ENCODE data around the gene GNA14.

Gene GNA14

GRCh38 chr9:77547106-77547730 is 100.9 kb downstream of the GNA14 start:
- H3K4me2 ChIP-seq = no peak overlapping the region
- no peaks in the 10 kb centered on the region for H3K79me2 ChIP-seq (ENCODE audit: insufficient read depth, low read depth)
- H3K36me3 ChIP-seq (ENCODE audit: insufficient read depth) = no peaks in the 10 kb centered on the region
- H3K4me1 ChIP-seq (ENCODE audit: low read depth, poor library complexity, severe bottlenecking) = no peaks in the 10 kb centered on the region
- H3K4me3 ChIP-seq (IDR thresholded peaks at IDR 0.05; ENCODE audit: insufficient read depth, low read depth, low read length) = no peak overlapping the region
- no peaks in the 10 kb centered on the region for H4K20me1 ChIP-seq (ENCODE audit: insufficient read depth)
- H3K9ac ChIP-seq = no peak overlapping the region
- H3K27me3 ChIP-seq (ENCODE audit: insufficient read depth, low read depth) = no peaks in the 10 kb centered on the region
- H2AFZ ChIP-seq (ENCODE audit: low read depth) = no peak overlapping the region
- H3K27ac ChIP-seq = no peak overlapping the region
- no peak for TF ChIP-seq CTCF (conservative IDR thresholded peaks at IDR 0.05; ENCODE audit: low read depth, low read length)

DNA sequence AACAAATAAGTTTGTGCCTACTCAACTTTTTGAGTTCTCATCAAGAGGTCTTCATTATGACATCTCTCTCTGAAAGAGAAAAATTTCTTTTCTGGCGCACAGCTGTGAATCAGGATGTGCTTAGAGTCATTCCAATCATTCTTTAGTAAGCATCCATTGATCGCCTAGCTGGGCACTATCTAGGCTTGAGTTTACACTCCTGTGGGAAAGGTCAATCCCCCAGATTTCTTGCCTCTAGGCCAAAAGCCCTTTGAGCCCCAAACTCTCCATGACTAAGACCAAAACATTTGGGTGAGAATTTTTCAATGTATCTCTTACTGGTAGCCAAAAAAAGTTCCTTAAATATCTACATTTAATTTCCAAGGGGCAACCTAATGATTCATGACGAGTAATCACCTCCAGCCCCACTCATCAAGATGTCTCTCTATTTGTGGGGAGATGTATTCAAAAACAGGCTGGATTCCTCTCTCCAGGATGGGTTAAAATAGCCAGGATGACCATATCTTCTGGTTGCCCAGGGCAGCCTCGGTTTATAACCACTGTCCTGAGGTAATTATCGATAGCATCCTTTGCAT is 101.7 kb downstream of the GNA14 start:
- Histone ChIP-seq H3K4me3 (IDR thresholded peaks at IDR 0.05; ENCODE audit: insufficient read depth, low read depth, low read length) (no peak overlapping the region), H3K4me1 (ENCODE audit: low read depth, poor library complexity, severe bottlenecking) (no peaks in the 10 kb centered on the region), H3K4me2 (no peak overlapping the region), H2AFZ (ENCODE audit: low read depth) (no peak overlapping the region), H4K20me1 (ENCODE audit: insufficient read depth) (no peaks in the 10 kb centered on the region), H3K27ac (no peak overlapping the region), H3K9ac (no peak overlapping the region), H3K27me3 (ENCODE audit: insufficient read depth, low read depth) (no peaks in the 10 kb centered on the region), H3K36me3 (ENCODE audit: insufficient read depth) (no peaks in the 10 kb centered on the region), H3K79me2 (ENCODE audit: insufficient read depth, low read depth) (no peaks in the 10 kb centered on the region)
- TF ChIP-seq CTCF (conservative IDR thresholded peaks at IDR 0.05; ENCODE audit: low read depth, low read length) = no peak

GRCh38 chr9:77544546-77544945 is 103.6 kb downstream of the GNA14 start:
- Histone ChIP-seq H3K4me2 (no peak overlapping the region), H2AFZ (ENCODE audit: low read depth) (no peak overlapping the region), H3K4me3 (IDR thresholded peaks at IDR 0.05; ENCODE audit: insufficient read depth, low read depth, low read length) (no peak overlapping the region), H3K27me3 (ENCODE audit: insufficient read depth, low read depth) (no peaks in the 10 kb centered on the region), H3K4me1 (ENCODE audit: low read depth, poor library complexity, severe bottlenecking) (no peaks in the 10 kb centered on the region), H3K27ac (no peak overlapping the region), H3K36me3 (ENCODE audit: insufficient read depth) (no peaks in the 10 kb centered on the region), H3K9ac (no peak overlapping the region), H4K20me1 (ENCODE audit: insufficient read depth) (no peaks in the 10 kb centered on the region), H3K79me2 (ENCODE audit: insufficient read depth, low read depth) (no peaks in the 10 kb centered on the region)
- TF ChIP-seq CTCF (conservative IDR thresholded peaks at IDR 0.05; ENCODE audit: low read depth, low read length) = no peak

GRCh38 chr9:77543131-77543822 is 104.8 kb downstream of the GNA14 start:
- Histone ChIP-seq H3K27me3 (ENCODE audit: insufficient read depth, low read depth) (no peaks in the 10 kb centered on the region), H3K27ac (no peak overlapping the region), H3K4me3 (IDR thresholded peaks at IDR 0.05; ENCODE audit: insufficient read depth, low read depth, low read length) (no peak overlapping the region), H3K4me2 (no peak overlapping the region), H2AFZ (ENCODE audit: low read depth) (no peak overlapping the region), H4K20me1 (ENCODE audit: insufficient read depth) (no peaks in the 10 kb centered on the region), H3K36me3 (ENCODE audit: insufficient read depth) (no peaks in the 10 kb centered on the region), H3K79me2 (ENCODE audit: insufficient read depth, low read depth) (no peaks in the 10 kb centered on the region), H3K4me1 (ENCODE audit: low read depth, poor library complexity, severe bottlenecking) (no peaks in the 10 kb centered on the region), H3K9ac (no peak overlapping the region)
- no peak for TF ChIP-seq CTCF (conservative IDR thresholded peaks at IDR 0.05; ENCODE audit: low read depth, low read length)
